Loucy (cell line): ENCODE data around the gene MATK.

Source experiments
- EZH2phosphoT487 ChIP-seq: fragments of 200-600 bp; IDR thresholded peaks from 2 replicates; pipeline ENCODE4 v1.6.1; 2018; ENCODE audit warnings: antibody characterized with exemption, mild to moderate bottlenecking, moderate library complexity, borderline replicate concordance
- TF ChIP-seq, protein P1 (sequence below): fragments of 200-600 bp; sonication (generic); conservative IDR thresholded peaks from 2 replicates; pipeline ENCODE4 v1.5.1; 2014; ENCODE audit warnings: mild to moderate bottlenecking, antibody characterized with exemption, low read length

DNA sequence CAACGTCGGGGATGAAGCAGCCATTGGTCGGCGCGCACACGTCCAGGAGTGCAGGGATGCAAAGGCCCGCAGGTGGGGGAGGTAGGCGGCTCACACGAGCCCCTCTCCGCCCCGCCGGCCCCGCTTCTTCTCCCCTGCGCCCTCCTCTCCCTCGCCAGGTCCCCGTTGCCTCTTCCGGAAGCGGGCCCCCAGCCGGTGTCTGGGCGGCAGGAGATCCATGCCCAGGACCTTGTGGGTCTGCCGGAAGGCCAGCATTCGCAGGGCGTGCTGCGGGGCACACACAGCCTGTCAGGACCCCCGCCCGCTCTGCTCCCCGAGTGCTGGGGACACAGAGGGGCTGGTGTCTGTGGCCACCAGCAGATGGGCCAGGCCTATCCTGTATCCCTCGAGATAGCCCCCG, 19.7 kb upstream of the MATK start:
- TF ChIP-seq, protein P1, sequence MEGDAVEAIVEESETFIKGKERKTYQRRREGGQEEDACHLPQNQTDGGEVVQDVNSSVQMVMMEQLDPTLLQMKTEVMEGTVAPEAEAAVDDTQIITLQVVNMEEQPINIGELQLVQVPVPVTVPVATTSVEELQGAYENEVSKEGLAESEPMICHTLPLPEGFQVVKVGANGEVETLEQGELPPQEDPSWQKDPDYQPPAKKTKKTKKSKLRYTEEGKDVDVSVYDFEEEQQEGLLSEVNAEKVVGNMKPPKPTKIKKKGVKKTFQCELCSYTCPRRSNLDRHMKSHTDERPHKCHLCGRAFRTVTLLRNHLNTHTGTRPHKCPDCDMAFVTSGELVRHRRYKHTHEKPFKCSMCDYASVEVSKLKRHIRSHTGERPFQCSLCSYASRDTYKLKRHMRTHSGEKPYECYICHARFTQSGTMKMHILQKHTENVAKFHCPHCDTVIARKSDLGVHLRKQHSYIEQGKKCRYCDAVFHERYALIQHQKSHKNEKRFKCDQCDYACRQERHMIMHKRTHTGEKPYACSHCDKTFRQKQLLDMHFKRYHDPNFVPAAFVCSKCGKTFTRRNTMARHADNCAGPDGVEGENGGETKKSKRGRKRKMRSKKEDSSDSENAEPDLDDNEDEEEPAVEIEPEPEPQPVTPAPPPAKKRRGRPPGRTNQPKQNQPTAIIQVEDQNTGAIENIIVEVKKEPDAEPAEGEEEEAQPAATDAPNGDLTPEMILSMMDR, result no peak
- TF ChIP-seq EZH2phosphoT487, result no peak
